CD4-positive, alpha-beta memory T cell (primary cell): Measurements from ENCODE around the gene SPESP1. TPM values are rescaled to one million over a fixed set of nuclear protein-coding genes. Genes with fewer than 3 reads are reported as not detected.
"Not testable (repeated sequence)": the region's sequence is repeated elsewhere in the genome, so short reads cannot be mapped to it uniquely, and the experiment has no call there.

Source experiments
- CTCF ChIA-PET: fragments of 350-600 bp; sonication (Branson Sonifier 250); formaldehyde crosslinking; loops from one replicate; lab custom pipeline; 2021; ENCODE audit warnings: inconsistent platforms; ENCODE audit not compliant: partially characterized antibody; lab: Charles Lee
- POLR2A ChIA-PET: fragments of 350-600 bp; sonication (Branson Sonifier 250); formaldehyde crosslinking; loops from one replicate; lab custom pipeline; 2021; ENCODE audit not compliant: partially characterized antibody; lab: Charles Lee
- DNase-seq, 5 donors: peaks; one replicate each; pipeline versions ENCODE4 v3.0.0 to v3.0.0-alpha.2; 2020 to 2022; ENCODE audit warnings: mixed read lengths in 1 of 5
- H3K27ac ChIP-seq: one replicate; pipeline ENCODE4 v1.7.0; 2013; ENCODE audit warnings: low read depth, low read length
- H3K27me3 ChIP-seq: 2 replicates; pipeline ENCODE4 v1.7.0; 2013; ENCODE audit warnings: mild to moderate bottlenecking, low read length, moderate library complexity; ENCODE audit not compliant: insufficient read depth
- H3K36me3 ChIP-seq: 2 replicates; pipeline ENCODE4 v1.7.0; 2013; ENCODE audit warnings: mild to moderate bottlenecking, low read length, moderate library complexity; ENCODE audit not compliant: insufficient read depth
- H3K4me1 ChIP-seq: 2 replicates; pipeline ENCODE4 v1.7.0; 2013; ENCODE audit warnings: mild to moderate bottlenecking, low read length, moderate library complexity; ENCODE audit not compliant: insufficient read depth
- H3K4me3 ChIP-seq, 2 donors: one replicate each; pipeline ENCODE4 v1.7.0; 2013; ENCODE audit warnings: low read length in 2 of 2, mild to moderate bottlenecking in 1 of 2
- H3K9me3 ChIP-seq, 2 donors: one replicate each; pipeline ENCODE4 v1.7.0; 2013; ENCODE audit warnings: low read length in 2 of 2, control low read depth in 1 of 2; ENCODE audit not compliant: control insufficient read depth in 1 of 2
- H3K27ac Mint-ChIP-seq, 7 donors: one replicate each; pipeline ENCODE4 v1.8.0; 2020 to 2021; ENCODE audit warnings: mixed read lengths in 7 of 7, mild to moderate bottlenecking in 6 of 7, inconsistent platforms in 3 of 7, moderate library complexity in 3 of 7
- H3K27me3 Mint-ChIP-seq, 2 donors: one replicate each; pipeline ENCODE4 v1.8.0; 2020 to 2021; ENCODE audit warnings: mixed read lengths in 2 of 2
- H3K36me3 Mint-ChIP-seq, 2 donors: one replicate each; pipeline ENCODE4 v1.8.0; 2020 to 2021; ENCODE audit warnings: mixed read lengths in 2 of 2, inconsistent platforms in 1 of 2, mild to moderate bottlenecking in 1 of 2
- H3K4me1 Mint-ChIP-seq, 4 donors: one replicate each; pipeline ENCODE4 v1.8.0; 2020 to 2021; ENCODE audit warnings: mixed read lengths in 4 of 4, mild to moderate bottlenecking in 1 of 4
- H3K4me3 Mint-ChIP-seq, 8 donors: one replicate each; pipeline ENCODE4 v1.8.0; 2020 to 2021; ENCODE audit warnings: mixed read lengths in 8 of 8, mild to moderate bottlenecking in 7 of 8, moderate library complexity in 6 of 8, inconsistent platforms in 3 of 8
- H3K9me3 Mint-ChIP-seq, 8 donors: one replicate each; pipeline ENCODE4 v1.8.0; 2020 to 2021; ENCODE audit warnings: mixed read lengths in 8 of 8, mild to moderate bottlenecking in 5 of 8, inconsistent platforms in 3 of 8, moderate library complexity in 1 of 8
- intact Hi-C: fragments of 100-400 bp; cut with micrococcal nuclease; formaldehyde crosslinking; loops from one replicate; pipeline ENCODE4 v1.15.1; 2023
- polyA plus RNA-seq, 2 donors: library from polyadenylated mRNA; unstranded; fragments of 300-500 nt; fragmentation: Illumina TruSeq; gene quantifications; one replicate each; pipeline ENCODE4 v1.2.3, GENCODE V29; 2021
- total RNA-seq, 2 experiments: library from RNA; stranded (reverse); gene quantifications; one replicate each; pipeline ENCODE4 v1.2.3, GENCODE V29; 2021

Gene SPESP1
- total and polyA plus RNA-seq, 4 experiments from 2014 or later = 0.53 to 0.80 (median 0.64) TPM

DNA sequence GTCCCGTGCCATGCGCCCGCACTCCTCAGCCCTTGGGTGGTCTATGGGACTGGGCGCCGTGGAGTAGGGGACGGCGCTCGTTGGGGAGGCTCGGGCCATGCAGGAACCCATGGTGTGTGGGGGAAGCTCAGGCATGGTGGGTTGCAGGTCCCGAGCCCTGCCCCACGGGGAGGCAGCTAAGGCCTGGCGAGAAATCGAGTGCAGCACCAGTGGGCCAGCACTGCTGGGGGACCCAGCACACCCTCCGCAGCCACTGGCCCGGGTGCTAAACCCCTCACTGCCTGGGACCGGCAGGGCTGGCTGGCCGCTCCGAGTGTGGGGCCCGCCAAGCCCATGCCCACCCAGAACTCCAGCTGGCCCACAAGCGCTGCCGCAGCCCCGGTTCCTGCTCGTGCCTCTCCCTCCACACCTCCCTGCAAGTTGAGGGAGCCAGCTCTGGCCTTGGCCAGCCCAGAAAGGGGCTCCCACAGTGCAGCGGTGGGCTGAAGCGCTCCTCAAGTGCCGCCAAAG, 45.4 kb downstream of the SPESP1 start:
- CTCF ChIA-PET, POLR2A ChIA-PET, H3K4me3 Mint-ChIP-seq, H3K4me3 ChIP-seq, H3K4me1 ChIP-seq, H3K4me1 Mint-ChIP-seq, H3K27ac ChIP-seq, H3K27ac Mint-ChIP-seq, H3K36me3 ChIP-seq, H3K9me3 ChIP-seq, H3K36me3 Mint-ChIP-seq, H3K27me3 ChIP-seq, intact Hi-C loops, DNase-seq: not testable (repeated sequence)
- Mint-ChIP-seq H3K27me3 (peaks cover 18 to 23% of the 10 kb centered on the region in 2 donors), H3K9me3 (peaks cover 3 to 25% (median 20%) of the 10 kb centered on the region in 8 donors)

GRCh38 chr15:68977426-68977825, 47.1 kb downstream of the SPESP1 start:
- H3K4me1 ChIP-seq, H3K9me3 ChIP-seq, H3K27ac Mint-ChIP-seq, H3K4me1 Mint-ChIP-seq, H3K4me3 Mint-ChIP-seq, H3K27ac ChIP-seq, CTCF ChIA-PET, H3K36me3 Mint-ChIP-seq, POLR2A ChIA-PET, H3K36me3 ChIP-seq, intact Hi-C loops, H3K27me3 ChIP-seq, H3K4me3 ChIP-seq, DNase-seq: not testable (repeated sequence)
- peaks cover 19 to 22% of the 10 kb centered on the region in 2 donors for H3K27me3 Mint-ChIP-seq
- H3K9me3 Mint-ChIP-seq = peaks cover 3 to 25% (median 20%) of the 10 kb centered on the region in 8 donors

DNA sequence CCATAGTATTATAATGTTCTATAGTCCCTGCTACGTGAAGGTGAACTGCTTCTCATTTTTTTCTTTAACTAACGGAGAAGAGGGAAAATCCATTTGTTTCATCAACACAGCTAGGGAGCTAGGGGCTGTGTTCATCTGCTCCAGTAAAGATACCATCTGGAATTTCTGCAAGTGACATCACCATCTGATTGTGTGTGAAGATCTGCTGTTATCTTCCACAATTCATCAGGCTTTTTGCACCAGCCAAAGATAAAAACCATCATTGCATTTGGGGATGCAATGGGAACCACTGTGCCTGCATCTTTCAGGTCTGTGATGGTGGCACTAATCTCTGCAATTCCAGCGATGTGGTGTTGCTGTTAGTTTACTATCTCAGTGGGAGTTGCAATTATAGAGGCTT, 48.7 kb downstream of the SPESP1 start:
- H3K4me3 Mint-ChIP-seq = no peak overlapping the region
- intact Hi-C loops = no loop called here
- H3K4me3 ChIP-seq = no peak overlapping the region
- POLR2A ChIA-PET = no interaction called here
- H3K36me3 Mint-ChIP-seq = no peaks in the 10 kb centered on the region
- H3K9me3 Mint-ChIP-seq = peaks cover 3 to 25% (median 20%) of the 10 kb centered on the region in 8 donors
- no peaks in the 10 kb centered on the region for H3K4me1 ChIP-seq
- H3K27ac Mint-ChIP-seq = no peak overlapping the region
- H3K27ac ChIP-seq = no peak overlapping the region
- no peaks in the 10 kb centered on the region for H3K4me1 Mint-ChIP-seq
- no peak for DNase-seq
- CTCF ChIA-PET = no interaction called here
- H3K27me3 ChIP-seq = no peaks in the 10 kb centered on the region
- peaks cover 13 to 17% of the 10 kb centered on the region in 2 donors for H3K27me3 Mint-ChIP-seq
- H3K36me3 ChIP-seq = no peaks in the 10 kb centered on the region
- H3K9me3 ChIP-seq = no peaks in the 10 kb centered on the region

DNA sequence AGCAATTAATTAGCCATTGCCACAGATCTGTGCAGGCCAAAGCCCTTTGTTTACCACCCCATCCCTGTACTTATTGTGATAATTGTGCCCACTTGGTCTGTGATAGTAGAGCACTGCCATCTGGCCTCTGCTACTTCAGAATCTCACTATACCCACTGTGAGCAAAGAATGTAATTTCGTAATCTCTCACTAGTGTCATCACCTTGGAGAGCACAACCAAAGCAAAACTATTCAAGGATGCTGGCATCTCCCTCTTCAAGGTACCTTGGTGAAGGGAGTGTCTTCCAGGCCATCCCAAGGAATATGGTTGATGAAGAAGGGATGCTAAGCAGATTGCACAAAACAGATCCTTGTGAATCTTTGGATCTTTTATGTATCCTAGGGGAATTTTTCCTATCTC, 49.5 kb downstream of the SPESP1 start:
- H3K27ac ChIP-seq = no peak overlapping the region
- H3K27ac Mint-ChIP-seq = no peak overlapping the region
- ChIA-PET POLR2A (no interaction called here), CTCF (no interaction called here)
- no peaks in the 10 kb centered on the region for H3K36me3 ChIP-seq
- H3K36me3 Mint-ChIP-seq = no peaks in the 10 kb centered on the region
- H3K27me3 ChIP-seq = no peaks in the 10 kb centered on the region
- no peak overlapping the region for H3K4me3 Mint-ChIP-seq
- DNase-seq = no peak
- H3K4me1 ChIP-seq = no peaks in the 10 kb centered on the region
- H3K9me3 ChIP-seq = no peaks in the 10 kb centered on the region
- peaks cover 3 to 23% (median 17%) of the 10 kb centered on the region in 8 donors for H3K9me3 Mint-ChIP-seq
- H3K27me3 Mint-ChIP-seq = peaks cover 8 to 12% of the 10 kb centered on the region in 2 donors
- no peaks in the 10 kb centered on the region for H3K4me1 Mint-ChIP-seq
- no peak overlapping the region for H3K4me3 ChIP-seq
- intact Hi-C loops = no loop called here

DNA sequence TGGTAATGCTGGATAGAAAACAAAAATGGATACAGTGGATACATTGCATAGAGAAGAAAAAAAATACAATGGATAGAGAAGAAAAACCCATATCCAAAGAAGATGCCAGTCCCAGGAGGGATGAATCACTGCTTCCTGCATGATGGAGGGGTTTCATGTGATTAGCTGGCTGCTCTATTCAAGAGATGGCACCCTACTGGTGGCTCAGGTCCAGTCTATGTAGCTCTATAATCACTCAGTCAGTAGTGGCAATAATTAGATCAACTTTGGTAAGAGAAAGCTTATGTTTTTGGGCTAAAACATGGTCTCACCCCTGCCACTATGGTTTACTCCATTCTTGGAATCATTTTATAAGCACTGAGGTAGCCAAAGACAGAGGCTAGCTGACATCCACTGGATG, 50.5 kb downstream of the SPESP1 start:
- Histone ChIP-seq H3K9me3 (no peaks in the 10 kb centered on the region), H3K4me1 (no peaks in the 10 kb centered on the region), H3K4me3 (no peak overlapping the region), H3K27me3 (no peaks in the 10 kb centered on the region), H3K27ac (no peak overlapping the region), H3K36me3 (no peaks in the 10 kb centered on the region)
- H3K4me1 Mint-ChIP-seq = no peaks in the 10 kb centered on the region
- ChIA-PET CTCF (no interaction called here), POLR2A (no interaction called here)
- peaks cover 8 to 9% of the 10 kb centered on the region in 2 donors for H3K27me3 Mint-ChIP-seq
- DNase-seq = no peak
- H3K4me3 Mint-ChIP-seq = no peak overlapping the region
- H3K9me3 Mint-ChIP-seq = peaks cover 3 to 23% (median 15%) of the 10 kb centered on the region in 8 donors
- no peaks in the 10 kb centered on the region for H3K36me3 Mint-ChIP-seq
- intact Hi-C loops = no loop called here
- no peak overlapping the region for H3K27ac Mint-ChIP-seq

DNA sequence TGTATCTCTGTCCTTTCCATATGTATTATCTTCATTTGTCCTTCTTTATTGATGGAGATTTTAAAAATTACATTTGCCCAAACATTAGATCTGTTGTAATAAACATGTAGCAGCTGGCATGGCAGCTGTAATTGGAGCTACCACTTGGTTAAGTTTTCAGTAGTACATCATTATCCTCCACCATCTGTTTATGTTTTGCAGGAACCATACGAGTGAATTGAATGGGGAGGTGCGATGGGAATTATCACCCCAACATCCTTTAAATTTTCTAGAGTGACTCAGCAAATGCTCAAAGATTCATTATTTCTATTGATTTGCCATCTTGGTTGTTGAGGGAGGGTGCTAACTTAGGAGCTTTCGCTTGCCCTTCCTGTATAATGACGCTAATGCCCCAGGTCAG, 51.6 kb downstream of the SPESP1 start:
- no peak for DNase-seq
- intact Hi-C loops = no loop called here
- Histone ChIP-seq H3K36me3 (no peaks in the 10 kb centered on the region), H3K9me3 (no peaks in the 10 kb centered on the region), H3K4me3 (no peak overlapping the region), H3K27me3 (no peaks in the 10 kb centered on the region), H3K4me1 (no peaks in the 10 kb centered on the region), H3K27ac (no peak overlapping the region)
- peaks cover 6 to 9% of the 10 kb centered on the region in 2 donors for H3K27me3 Mint-ChIP-seq
- peaks cover 3 to 17% (median 11%) of the 10 kb centered on the region in 8 donors for H3K9me3 Mint-ChIP-seq
- ChIA-PET POLR2A (no interaction called here), CTCF (no interaction called here)
- no peaks in the 10 kb centered on the region for H3K36me3 Mint-ChIP-seq
- no peak overlapping the region for H3K27ac Mint-ChIP-seq
- H3K4me3 Mint-ChIP-seq = no peak overlapping the region
- H3K4me1 Mint-ChIP-seq = no peaks in the 10 kb centered on the region

- no peak overlapping the region for H3K4me3 ChIP-seq
- Mint-ChIP-seq H3K4me3 (no peak overlapping the region), H3K36me3 (no peaks in the 10 kb centered on the region), H3K9me3 (peaks cover 0 to 5% (median 3%) of the 10 kb centered on the region in 8 donors), H3K27ac (no peak overlapping the region), H3K4me1 (no peaks in the 10 kb centered on the region), H3K27me3 (peaks cover 6 to 11% of the 10 kb centered on the region in 2 donors)
- H3K9me3 ChIP-seq = no peaks in the 10 kb centered on the region
- DNase-seq = no peak
- no peaks in the 10 kb centered on the region for H3K27me3 ChIP-seq
- POLR2A ChIA-PET = no interaction called here
- no peak overlapping the region for H3K27ac ChIP-seq
- CTCF ChIA-PET = no interaction called here
- H3K36me3 ChIP-seq = no peaks in the 10 kb centered on the region
- intact Hi-C loops = no loop called here
- H3K4me1 ChIP-seq = no peaks in the 10 kb centered on the region
Observed at GRCh38 chr15:68982976-68983563, 52.7 kb downstream of the SPESP1 start.
